Neural cell (in vitro differentiated cells): ENCODE results near the gene PHLDB2. TPM values are rescaled to one million over a fixed set of nuclear protein-coding genes. Genes with fewer than 3 reads are reported as not detected.

ENCODE experiments used
- H2AFZ ChIP-seq: fragments of 200-600, 300-800 bp; sonication (generic), shearing (Covaris generic); 2 replicates; pipeline ENCODE4 v1.6.0; 2014; ENCODE audit warnings: low read depth, mild to moderate bottlenecking, antibody characterized with exemption, low read length, moderate library complexity
- H3F3A ChIP-seq: fragments of 200-600 bp; shearing (Covaris generic); 2 replicates; pipeline ENCODE4 v1.6.1; 2016; ENCODE audit warnings: mild to moderate bottlenecking, moderate library complexity, mixed read lengths, antibody characterized with exemption, low read length; ENCODE audit not compliant: insufficient read depth, poor library complexity, severe bottlenecking
- H3K27ac ChIP-seq: fragments of 200-600, 300-800 bp; sonication (generic), shearing (Covaris generic); 2 replicates; pipeline ENCODE4 v1.5.1; 2014; ENCODE audit warnings: mild to moderate bottlenecking, low read length, moderate library complexity
- H3K27me3 ChIP-seq: fragments of 300-800, 200-600 bp; sonication (generic), shearing (Covaris generic); 2 replicates; pipeline ENCODE4 v1.6.0; 2014; ENCODE audit warnings: mild to moderate bottlenecking, low read depth, low read length, moderate library complexity; ENCODE audit not compliant: insufficient read depth
- H3K36me3 ChIP-seq: fragments of 300-800, 200-600 bp; sonication (generic), shearing (Covaris generic); 2 replicates; pipeline ENCODE4 v1.5.1; 2014; ENCODE audit warnings: mild to moderate bottlenecking, antibody characterized with exemption, low read length, moderate library complexity; ENCODE audit not compliant: insufficient read depth
- H3K4me2 ChIP-seq: fragments of 300-800, 200-600 bp; sonication (generic), shearing (Covaris generic); 2 replicates; pipeline ENCODE4 v1.6.0; 2014; ENCODE audit warnings: mild to moderate bottlenecking, low read length
- H3K4me3 ChIP-seq: fragments of 300-800, 200-600 bp; sonication (generic), shearing (Covaris generic); 2 replicates; pipeline ENCODE4 v1.5.1; 2014; ENCODE audit warnings: mild to moderate bottlenecking, low read length, moderate library complexity
- H3K79me2 ChIP-seq: fragments of 200-600 bp; shearing (Covaris generic); replicated peaks from 2 replicates; pipeline ENCODE4 v1.6.0; 2014; ENCODE audit warnings: mild to moderate bottlenecking, low read length, moderate library complexity; ENCODE audit not compliant: insufficient read depth
- H3K9ac ChIP-seq: fragments of 300-800, 200-600 bp; sonication (generic), shearing (Covaris generic); 2 replicates; pipeline ENCODE4 v1.6.1; 2016; ENCODE audit warnings: mild to moderate bottlenecking, low read length, mixed read lengths
- H3K9me2 ChIP-seq: fragments of 200-600 bp; shearing (Covaris generic); 2 replicates; pipeline ENCODE4 v1.6.1; 2016; ENCODE audit warnings: mild to moderate bottlenecking, low read length, mixed read lengths; ENCODE audit not compliant: insufficient read depth
- H3K9me3 ChIP-seq: fragments of 200-600, 300-800 bp; sonication (generic), shearing (Covaris generic); 2 replicates; pipeline ENCODE4 v1.6.1; 2016; ENCODE audit warnings: mild to moderate bottlenecking, mixed run types, low read length, moderate library complexity, mixed read lengths
- H4K20me1 ChIP-seq: fragments of 200-600 bp; shearing (Covaris generic); 2 replicates; pipeline ENCODE4 v1.6.1; 2016; ENCODE audit warnings: mild to moderate bottlenecking, mixed run types; ENCODE audit not compliant: insufficient read depth
- CTCF ChIP-seq: fragments of 450-650 bp; IDR thresholded peaks from 2 replicates; pipeline ENCODE4 v1.5.1; 2014; ENCODE audit warnings: antibody characterized with exemption, mild to moderate bottlenecking, moderate library complexity; ENCODE audit not compliant: poor library complexity, severe bottlenecking
- EP300 ChIP-seq: fragments of 450-650 bp; conservative IDR thresholded peaks from 2 replicates; pipeline ENCODE4 v1.6.1; 2014; ENCODE audit warnings: antibody characterized with exemption, mild to moderate bottlenecking, moderate library complexity; ENCODE audit not compliant: poor library complexity, severe bottlenecking
- EZH2 ChIP-seq: fragments of 200-600, 300-800 bp; shearing (Covaris generic), sonication (generic); IDR thresholded peaks from 2 replicates; pipeline ENCODE4 v1.6.1; 2014; ENCODE audit warnings: antibody characterized with exemption, low read length, borderline replicate concordance, mild to moderate bottlenecking; ENCODE audit not compliant: insufficient read depth, poor library complexity, severe bottlenecking
- MXI1 ChIP-seq: fragments of 450-650 bp; conservative IDR thresholded peaks from 2 replicates; pipeline ENCODE4 v1.6.1; 2014; ENCODE audit warnings: antibody characterized with exemption, mild to moderate bottlenecking; ENCODE audit not compliant: poor library complexity, severe bottlenecking
- POLR2AphosphoS5 ChIP-seq: IDR thresholded peaks from 2 replicates; pipeline ENCODE4 v1.6.1; 2012
- RAD21 ChIP-seq: fragments of 450-650 bp; conservative IDR thresholded peaks from 2 replicates; pipeline ENCODE4 v1.6.1; 2014; ENCODE audit warnings: antibody characterized with exemption, mild to moderate bottlenecking, moderate library complexity
- REST ChIP-seq: IDR thresholded peaks from 2 replicates; pipeline ENCODE4 v1.6.1; 2012; ENCODE audit warnings: borderline replicate concordance
- SMC3 ChIP-seq: fragments of 450-650 bp; conservative IDR thresholded peaks from 2 replicates; pipeline ENCODE4 v1.6.1; 2014; ENCODE audit warnings: antibody characterized with exemption, mild to moderate bottlenecking, moderate library complexity; ENCODE audit not compliant: poor library complexity
- TAF1 ChIP-seq: IDR thresholded peaks from 2 replicates; pipeline ENCODE4 v1.6.1; 2012; ENCODE audit warnings: low read depth
- polyA plus RNA-seq: library from polyadenylated mRNA; depleted of rRNA; stranded (reverse); fragments of >200 nt; gene quantifications from 2 replicates; pipeline ENCODE4 v1.2.3, GENCODE V29; 2014

Gene PHLDB2
- polyA plus RNA-seq, 1 donor from 2014 or later = 1.4 TPM

GRCh38 chr3:111936191-111936841, 77.3 kb downstream of the PHLDB2 start:
- Histone ChIP-seq H3F3A (no peaks in the 10 kb centered on the region), H4K20me1 (no peaks in the 10 kb centered on the region), H3K9ac (no peak overlapping the region), H3K36me3 (no peaks in the 10 kb centered on the region), H3K9me3 (no peaks in the 10 kb centered on the region), H3K79me2 (no peaks in the 10 kb centered on the region), H3K4me2 (no peak overlapping the region), H3K9me2 (no peaks in the 10 kb centered on the region), H2AFZ (no peak overlapping the region), H3K27ac (no peak overlapping the region), H3K4me3 (no peak overlapping the region), H3K27me3 (no peaks in the 10 kb centered on the region)
- TF ChIP-seq EZH2 (no peak), SMC3 (no peak), TAF1 (no peak), RAD21 (no peak), REST (no peak), EP300 (no peak)

GRCh38 chr3:111936967-111937366, 77.9 kb downstream of the PHLDB2 start:
- H3K36me3 ChIP-seq = no peaks in the 10 kb centered on the region
- no peak overlapping the region for H3K4me2 ChIP-seq
- no peaks in the 10 kb centered on the region for H4K20me1 ChIP-seq
- no peak overlapping the region for H3K4me3 ChIP-seq
- H3K9me3 ChIP-seq = no peaks in the 10 kb centered on the region
- no peaks in the 10 kb centered on the region for H3K27me3 ChIP-seq
- no peaks in the 10 kb centered on the region for H3K79me2 ChIP-seq
- no peak overlapping the region for H3K27ac ChIP-seq
- no peak overlapping the region for H3K9ac ChIP-seq
- TF ChIP-seq SMC3 (no peak), TAF1 (no peak), EP300 (no peak), EZH2 (no peak), MXI1 (no peak), RAD21 (no peak), POLR2AphosphoS5 (no peak), REST (no peak), CTCF (no peak)
- H3F3A ChIP-seq = no peaks in the 10 kb centered on the region
- no peaks in the 10 kb centered on the region for H3K9me2 ChIP-seq
- no peak overlapping the region for H2AFZ ChIP-seq
